ENCODE data around the gene SNX25.

- TF ChIP-seq CTCF (IDR thresholded peaks at IDR 0.05 in 4 of 5, conservative IDR thresholded peaks at IDR 0.05 in 1 of 5) (no peak), POLR2A (IDR thresholded peaks at IDR 0.05) (no peak)
These were observed 12.1 kb downstream of the SNX25 start for GRCh38 chr4:185221491-185221890.

Data from gastrocnemius medialis (tissue), 4 donors.